HepG2 (cell line): Measurements from ENCODE around the gene SDR42E2. TPM values are rescaled to one million over a fixed set of nuclear protein-coding genes. Genes with fewer than 3 reads are reported as not detected.
A peak's percentile ranks its signal among the peaks of the same experiment; 100 is the strongest.

Source experiments
- ATAC-seq: fragments of 200-7000 bp; cut with Tn5 transposase; 3 replicates; pipeline ENCODE4 v1.9.1; 2020; ENCODE audit warnings: mild to moderate bottlenecking, moderate library complexity
- BruUV-seq: library from RNA; stranded (reverse); fragments of 400-500 nt; replicated peaks from 2 replicates; lab custom pipeline; 2021; lab: Mats Ljungman, UMichigan
- CTCF ChIA-PET: fragments of 300-600 bp; formaldehyde crosslinking; extraction: SDS; loops from one replicate; lab custom pipeline; 2021; ENCODE audit warnings: low total read pairs, inconsistent platforms, low intra/inter-chr PET ratio; lab: Yijun Ruan, JAX
- POLR2A ChIA-PET: fragments of 350-600 bp; sonication (Branson Sonifier 250); formaldehyde crosslinking; loops from one replicate; lab custom pipeline; 2020; ENCODE audit warnings: antibody characterized with exemption, inconsistent platforms; lab: Yijun Ruan, JAX
- DNase-seq: peaks from one replicate; pipeline ENCODE4 v3.0.0-alpha.2; 2015; ENCODE audit warnings: low spot score
- FAIRE-seq: peaks from 3 replicates; lab custom pipeline; 2011; peaks lifted over from hg19 to GRCh38; lab: Jason Lieb, UNC
- H2AFZ ChIP-seq: one replicate; pipeline ENCODE4 v1.6.1; 2011; ENCODE audit warnings: low read length, inconsistent platforms
- H3K27ac ChIP-seq: fragments of 300-600 bp; 3 replicates; pipeline ENCODE4 v1.8.0; 2011; ENCODE audit warnings: mixed run types, mild to moderate bottlenecking, mixed read lengths, low read length, inconsistent platforms; ENCODE audit not compliant: insufficient read depth; ENCODE audit errors: extremely low read length
- H3K27me3 ChIP-seq, 2 experiments: fragments of 200-600 bp in 1 of 2; 2 replicates in 1 of 2; 3 replicates in 1 of 2; pipeline versions ENCODE4 v1.6.0 to v1.8.0; 2011; ENCODE audit warnings: low read length in 2 of 2, mild to moderate bottlenecking in 2 of 2, moderate library complexity in 2 of 2, inconsistent platforms in 1 of 2; ENCODE audit not compliant: insufficient read depth in 2 of 2, control insufficient read depth in 1 of 2
- H3K36me3 ChIP-seq, 2 experiments: fragments of 200-600 bp in 1 of 2; replicated peaks in 1 of 2; 2 replicates in 1 of 2; 3 replicates in 1 of 2; pipeline versions ENCODE4 v1.5.1 to v1.8.0; 2011; ENCODE audit warnings: low read length in 2 of 2, inconsistent platforms in 1 of 2; ENCODE audit not compliant: insufficient read depth in 2 of 2, control insufficient read depth in 1 of 2
- H3K4me1 ChIP-seq: 2 replicates; pipeline ENCODE4 v1.5.1; 2012; ENCODE audit warnings: low read length, inconsistent platforms; ENCODE audit not compliant: insufficient read depth
- H3K4me2 ChIP-seq: 2 replicates; pipeline ENCODE4 v1.6.0; 2011; ENCODE audit warnings: low read depth, low read length, inconsistent platforms
- H3K4me3 ChIP-seq, 3 experiments: fragments of 200-600 bp in 1 of 3; sonication (generic), shearing (Covaris generic) in 1 of 3; replicated peaks in 1 of 3; 2 replicates each; pipeline ENCODE4 v1.5.1; 2011 to 2016; ENCODE audit warnings: low read length in 3 of 3, inconsistent platforms in 2 of 3, low read depth in 2 of 3, mild to moderate bottlenecking in 2 of 3, control low read depth in 1 of 3, mixed read lengths in 1 of 3; ENCODE audit not compliant: insufficient read depth in 1 of 3
- H3K79me2 ChIP-seq: one replicate; pipeline ENCODE4 v1.6.1; 2011; ENCODE audit warnings: low read length, inconsistent platforms; ENCODE audit not compliant: insufficient read depth
- H3K9ac ChIP-seq: 2 replicates; pipeline ENCODE4 v1.6.0; 2011; ENCODE audit warnings: mild to moderate bottlenecking, low read depth, low read length, inconsistent platforms; ENCODE audit not compliant: insufficient read depth
- H3K9me3 ChIP-seq: 2 replicates; pipeline ENCODE4 v1.5.1; 2012; ENCODE audit warnings: mild to moderate bottlenecking, low read length
- H4K20me1 ChIP-seq: 2 replicates; pipeline ENCODE4 v1.6.0; 2011; ENCODE audit warnings: inconsistent platforms, mild to moderate bottlenecking, low read length, moderate library complexity; ENCODE audit not compliant: insufficient read depth
- CREM ChIP-seq, 2 experiments: sonication (generic) in 1 of 2; formaldehyde crosslinking in 1 of 2; IDR thresholded peaks; 2 replicates each; pipeline versions ENCODE4 v1.4.0 to v1.6.1; 2016 to 2020; ENCODE audit warnings: antibody characterized with exemption in 1 of 2, mild to moderate bottlenecking in 1 of 2, missing genetic modification reagents in 1 of 2
- HOXA3 ChIP-seq: sonication (generic); formaldehyde crosslinking; IDR thresholded peaks from 2 replicates; pipeline ENCODE4 v1.5.0; 2020; ENCODE audit warnings: missing genetic modification reagents
- KAT8 ChIP-seq: IDR thresholded peaks from 2 replicates; pipeline ENCODE4 v1.6.1; 2016; ENCODE audit warnings: missing genetic modification reagents, missing compliant biosample characterization
- NFIB ChIP-seq: sonication (generic); formaldehyde crosslinking; IDR thresholded peaks from 2 replicates; pipeline ENCODE4 v1.9.0; 2021; ENCODE audit warnings: missing genetic modification reagents, mild to moderate bottlenecking, borderline replicate concordance
- POLR2AphosphoS2 ChIP-seq: IDR thresholded peaks from 2 replicates; pipeline ENCODE4 v1.6.1; 2011; ENCODE audit warnings: low read depth, low read length, improper control_type of control experiment
- SRY ChIP-seq: sonication (generic); formaldehyde crosslinking; IDR thresholded peaks from 2 replicates; pipeline ENCODE4 v1.8.0; 2022; ENCODE audit warnings: mild to moderate bottlenecking, missing genetic modification reagents
- YEATS2 ChIP-seq: sonication (generic); formaldehyde crosslinking; IDR thresholded peaks from 2 replicates; pipeline ENCODE4 v1.4.0; 2020; ENCODE audit warnings: missing genetic modification reagents, borderline replicate concordance
- ZIK1 ChIP-seq: sonication (generic); formaldehyde crosslinking; IDR thresholded peaks from 2 replicates; pipeline ENCODE4 v1.5.0; 2020; ENCODE audit warnings: mild to moderate bottlenecking, low read depth, missing genetic modification reagents, borderline replicate concordance
- ZNF510 ChIP-seq: sonication (generic); formaldehyde crosslinking; IDR thresholded peaks from 2 replicates; pipeline ENCODE4 v1.4.0; 2020; ENCODE audit warnings: low read depth, mild to moderate bottlenecking, missing genetic modification reagents
- ZNF546 ChIP-seq: sonication (generic); formaldehyde crosslinking; conservative IDR thresholded peaks from 2 replicates; pipeline ENCODE4 v1.8.1; 2023; ENCODE audit warnings: mild to moderate bottlenecking, missing genetic modification reagents
- ZNF660 ChIP-seq: sonication (generic); formaldehyde crosslinking; IDR thresholded peaks from 2 replicates; pipeline ENCODE4 v1.5.1; 2020; ENCODE audit warnings: mild to moderate bottlenecking, low read depth, missing genetic modification reagents, borderline replicate concordance
- ZNF670 ChIP-seq: sonication (generic); formaldehyde crosslinking; IDR thresholded peaks from 2 replicates; pipeline ENCODE4 v1.8.0; 2022; ENCODE audit warnings: mild to moderate bottlenecking, missing genetic modification reagents, borderline replicate concordance
- WGBS: methylation state at CpG from one replicate; pipeline ENCODE4 v1.1.6; 2017; ENCODE audit warnings: low lambda C conversion rate; 5-methylcytosine and 5-hydroxymethylcytosine counted together
- in situ Hi-C: cut with HindIII; loops from 2 replicates; pipeline ENCODE4 v1.10.0; 2017; ENCODE audit warnings: low pct_unique_long_range_greater_than_20kb; ENCODE audit not compliant: extremely low pct_ligation_motif_present
- intact Hi-C: fragments of 100-400 bp; cut with micrococcal nuclease; formaldehyde crosslinking; loops from one replicate; pipeline ENCODE4 v1.10.0; 2022; ENCODE audit not compliant: unreplicated experiment
- polyA plus RNA-seq, 8 experiments: library from polyadenylated mRNA; depleted of rRNA in 3 of 8; stranded (reverse) in 7 of 8; unstranded in 1 of 8; fragments of >200 nt; fragmentation: Illumina TruSeq in 4 of 8; extraction: Trizol in 4 of 8; gene quantifications; 2 replicates each; pipeline versions ENCODE4 v1.2.1 to v1.2.3, GENCODE V29; 2011 to 2016; ENCODE audit warnings: low read depth in 4 of 8, missing spikeins in 1 of 8, mixed read lengths in 1 of 8; ENCODE audit not compliant: insufficient read depth in 1 of 8
- total RNA-seq, 5 experiments: library from RNA; depleted of rRNA; stranded (reverse); fragments of >200 nt; fragmentation: Illumina TruSeq; extraction: Trizol; gene quantifications; 2 replicates each; pipeline ENCODE4 v1.2.3, GENCODE V29; 2016; ENCODE audit warnings: low read depth in 1 of 5
- TF ChIP-seq, protein P1 (sequence below): sonication (generic); formaldehyde crosslinking; IDR thresholded peaks from 2 replicates; pipeline ENCODE4 v1.4.0; 2020; ENCODE audit warnings: missing genetic modification reagents
- TF ChIP-seq, protein P2 (sequence below): IDR thresholded peaks from 2 replicates; pipeline ENCODE4 v1.6.1; 2016; ENCODE audit warnings: missing genetic modification reagents, missing compliant biosample characterization
- TF ChIP-seq, protein P3 (sequence below): sonication (generic); formaldehyde crosslinking; IDR thresholded peaks from 2 replicates; pipeline ENCODE4 v1.5.0; 2020; ENCODE audit warnings: mild to moderate bottlenecking, missing genetic modification reagents, moderate library complexity
- TF ChIP-seq, protein P4 (sequence below): sonication (generic); formaldehyde crosslinking; IDR thresholded peaks from 2 replicates; pipeline ENCODE4 v1.5.1; 2020; ENCODE audit warnings: missing genetic modification reagents, mild to moderate bottlenecking, borderline replicate concordance

SDR42E2 gene
- total and polyA plus RNA-seq, 2 of the 13 experiments (the other 11 are each of a cell fraction or from before 2014, with no cell fraction given), result 0.05 to 0.11 TPM

DNA sequence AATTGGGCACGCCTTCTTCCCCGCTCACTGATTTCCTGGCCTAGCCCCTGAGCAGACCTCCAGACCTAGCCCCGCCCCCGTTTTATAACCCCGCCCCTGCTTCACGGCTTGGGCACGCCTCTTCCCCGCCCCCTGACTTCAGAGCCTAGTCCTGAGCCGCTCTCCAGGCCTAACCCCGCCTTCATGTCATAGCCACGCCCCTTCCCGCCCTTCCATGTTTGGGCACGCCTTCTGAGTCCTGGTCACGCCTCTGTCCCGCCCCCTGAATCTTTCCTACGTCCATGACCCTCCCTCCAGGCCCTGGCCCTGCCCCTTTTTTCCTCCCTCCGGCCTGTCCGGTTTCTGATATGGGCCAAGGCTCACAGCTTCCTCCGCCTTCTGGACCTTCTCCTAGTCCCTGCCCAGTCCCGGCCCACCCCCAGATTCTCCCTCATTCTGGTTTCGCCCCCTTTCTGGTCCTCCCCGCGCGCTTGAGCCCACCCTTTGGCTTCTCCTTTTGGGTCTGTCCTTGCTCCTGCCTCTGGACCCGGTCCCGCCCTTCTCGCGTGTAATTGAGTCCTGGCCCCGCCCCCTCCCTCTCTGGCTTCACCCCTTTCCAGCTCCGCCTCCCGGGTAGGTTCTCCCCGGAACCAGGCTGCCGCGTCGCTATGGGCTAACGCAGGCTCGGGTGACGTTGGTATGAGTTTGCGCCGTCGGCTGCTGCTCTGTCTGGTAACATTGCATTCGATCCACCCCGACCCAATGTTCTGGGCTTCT, 28.6 kb downstream of the SDR42E2 start:
- H3K36me3 ChIP-seq, result no peaks in the 10 kb centered on the region; a peak in 1 of 5 replicates
- peaks cover 63% of the 10 kb centered on the region for H3K4me1 ChIP-seq
- no peaks in the 10 kb centered on the region; a peak in 2 of 5 replicates for H3K27me3 ChIP-seq
- no TSS peak for BruUV-seq
- H3K4me3 ChIP-seq, result peak overlapping the region; percentile 72 to 87 (median 72)
- in situ Hi-C loops (no loop called here), intact Hi-C loops (loop anchor here (1.0 kb wide), 1 partner anchor 106 kb away; the partner anchor contains the start of gene POLR3E)
- H3K9ac ChIP-seq, result peak overlapping the region; percentile 89
- peak overlapping the region; percentile 99 for H3K4me2 ChIP-seq
- ATAC-seq (peak; percentile 69), FAIRE-seq (peak; percentile 89), DNase-seq (peak; percentile 99)
- WGBS, result under 1% methylated on average over 43 of the region's 43 CpGs
- H4K20me1 ChIP-seq, result no peaks in the 10 kb centered on the region
- H3K79me2 ChIP-seq, result no peaks in the 10 kb centered on the region
- ChIA-PET CTCF (interaction anchor here (1.0 kb wide), 1 partner anchor 106 kb away, joined by 3 read pairs; no protein-coding TSS in a partner anchor), POLR2A (interaction anchor here (0.6 to 7.3 kb wide), 18 partner anchors 10 to 942 kb away, joined by 3 to 78 read pairs (median 4); partner anchors contain the start of genes EEF2K, MOSMO, POLR3E and UQCRC2)
- peak overlapping the region; percentile 94 for H3K27ac ChIP-seq
- H3K9me3 ChIP-seq, result no peaks in the 10 kb centered on the region
- H2AFZ ChIP-seq, result no peak overlapping the region
- TF ChIP-seq, protein P1, sequence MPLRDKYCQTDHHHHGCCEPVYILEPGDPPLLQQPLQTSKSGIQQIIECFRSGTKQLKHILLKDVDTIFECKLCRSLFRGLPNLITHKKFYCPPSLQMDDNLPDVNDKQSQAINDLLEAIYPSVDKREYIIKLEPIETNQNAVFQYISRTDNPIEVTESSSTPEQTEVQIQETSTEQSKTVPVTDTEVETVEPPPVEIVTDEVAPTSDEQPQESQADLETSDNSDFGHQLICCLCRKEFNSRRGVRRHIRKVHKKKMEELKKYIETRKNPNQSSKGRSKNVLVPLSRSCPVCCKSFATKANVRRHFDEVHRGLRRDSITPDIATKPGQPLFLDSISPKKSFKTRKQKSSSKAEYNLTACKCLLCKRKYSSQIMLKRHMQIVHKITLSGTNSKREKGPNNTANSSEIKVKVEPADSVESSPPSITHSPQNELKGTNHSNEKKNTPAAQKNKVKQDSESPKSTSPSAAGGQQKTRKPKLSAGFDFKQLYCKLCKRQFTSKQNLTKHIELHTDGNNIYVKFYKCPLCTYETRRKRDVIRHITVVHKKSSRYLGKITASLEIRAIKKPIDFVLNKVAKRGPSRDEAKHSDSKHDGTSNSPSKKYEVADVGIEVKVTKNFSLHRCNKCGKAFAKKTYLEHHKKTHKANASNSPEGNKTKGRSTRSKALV, result no peak; the same call in 1 of the 2 replicates
- TF ChIP-seq HOXA3 (CRISPR knock-in tag), result peak; percentile 93
- TF ChIP-seq POLR2AphosphoS2, result no peak; the same call in 1 of the 2 replicates
- TF ChIP-seq, protein P2, sequence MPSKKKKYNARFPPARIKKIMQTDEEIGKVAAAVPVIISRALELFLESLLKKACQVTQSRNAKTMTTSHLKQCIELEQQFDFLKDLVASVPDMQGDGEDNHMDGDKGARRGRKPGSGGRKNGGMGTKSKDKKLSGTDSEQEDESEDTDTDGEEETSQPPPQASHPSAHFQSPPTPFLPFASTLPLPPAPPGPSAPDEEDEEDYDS (CRISPR knock-in tag), result peak; percentile 97
- TF ChIP-seq ZNF546 (CRISPR knock-in tag), result no peak
- no peak; the same call in 1 of the 2 replicates for TF ChIP-seq ZNF670 (CRISPR knock-in tag)
- TF ChIP-seq SRY (CRISPR knock-in tag), result no peak; the same call in 1 of the 2 replicates
- no peak for TF ChIP-seq NFIB (CRISPR knock-in tag)
- peak; percentile 25; the same call in 1 of the 2 replicates for TF ChIP-seq KAT8
- no peak for TF ChIP-seq ZNF510 (CRISPR knock-in tag)
- no peak for TF ChIP-seq ZIK1
- TF ChIP-seq, protein P3, sequence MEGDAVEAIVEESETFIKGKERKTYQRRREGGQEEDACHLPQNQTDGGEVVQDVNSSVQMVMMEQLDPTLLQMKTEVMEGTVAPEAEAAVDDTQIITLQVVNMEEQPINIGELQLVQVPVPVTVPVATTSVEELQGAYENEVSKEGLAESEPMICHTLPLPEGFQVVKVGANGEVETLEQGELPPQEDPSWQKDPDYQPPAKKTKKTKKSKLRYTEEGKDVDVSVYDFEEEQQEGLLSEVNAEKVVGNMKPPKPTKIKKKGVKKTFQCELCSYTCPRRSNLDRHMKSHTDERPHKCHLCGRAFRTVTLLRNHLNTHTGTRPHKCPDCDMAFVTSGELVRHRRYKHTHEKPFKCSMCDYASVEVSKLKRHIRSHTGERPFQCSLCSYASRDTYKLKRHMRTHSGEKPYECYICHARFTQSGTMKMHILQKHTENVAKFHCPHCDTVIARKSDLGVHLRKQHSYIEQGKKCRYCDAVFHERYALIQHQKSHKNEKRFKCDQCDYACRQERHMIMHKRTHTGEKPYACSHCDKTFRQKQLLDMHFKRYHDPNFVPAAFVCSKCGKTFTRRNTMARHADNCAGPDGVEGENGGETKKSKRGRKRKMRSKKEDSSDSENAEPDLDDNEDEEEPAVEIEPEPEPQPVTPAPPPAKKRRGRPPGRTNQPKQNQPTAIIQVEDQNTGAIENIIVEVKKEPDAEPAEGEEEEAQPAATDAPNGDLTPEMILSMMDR (CRISPR knock-in tag), result no peak
- 0 out of 2 replicates have a peak, but pooled peaks have one; percentile 58 for TF ChIP-seq YEATS2 (CRISPR knock-in tag)
- no peak; the same call in 1 of the 2 replicates for TF ChIP-seq ZNF660
- TF ChIP-seq CREM (IDR thresholded peaks at IDR 0.05), result peak; percentile 86
- 0 out of 2 replicates have a peak, but pooled peaks have one; percentile 44 for TF ChIP-seq CREM (CRISPR knock-in tag; IDR thresholded peaks at IDR 0.05)
- TF ChIP-seq, protein P4, sequence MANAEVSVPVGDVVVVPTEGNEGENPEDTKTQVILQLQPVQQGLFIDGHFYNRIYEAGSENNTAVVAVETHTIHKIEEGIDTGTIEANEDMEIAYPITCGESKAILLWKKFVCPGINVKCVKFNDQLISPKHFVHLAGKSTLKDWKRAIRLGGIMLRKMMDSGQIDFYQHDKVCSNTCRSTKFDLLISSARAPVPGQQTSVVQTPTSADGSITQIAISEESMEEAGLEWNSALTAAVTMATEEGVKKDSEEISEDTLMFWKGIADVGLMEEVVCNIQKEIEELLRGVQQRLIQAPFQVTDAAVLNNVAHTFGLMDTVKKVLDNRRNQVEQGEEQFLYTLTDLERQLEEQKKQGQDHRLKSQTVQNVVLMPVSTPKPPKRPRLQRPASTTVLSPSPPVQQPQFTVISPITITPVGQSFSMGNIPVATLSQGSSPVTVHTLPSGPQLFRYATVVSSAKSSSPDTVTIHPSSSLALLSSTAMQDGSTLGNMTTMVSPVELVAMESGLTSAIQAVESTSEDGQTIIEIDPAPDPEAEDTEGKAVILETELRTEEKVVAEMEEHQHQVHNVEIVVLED (CRISPR knock-in tag), result peak; percentile 69
